Sigmoid colon (tissue), 4 donors: ENCODE measurements around the gene TMEM132D.

Source experiments
- CTCF ChIP-seq, 4 experiments: fragments of 450-650 bp in 3 of 4; fragments of 200-600 bp in 1 of 4; IDR thresholded peaks; one replicate each; pipeline ENCODE4 v1.5.1; 2016 to 2019; ENCODE audit warnings: antibody characterized with exemption in 4 of 4, mild to moderate bottlenecking in 3 of 4, moderate library complexity in 2 of 4
- EP300 ChIP-seq, 4 donors: sonication (generic); formaldehyde crosslinking; IDR thresholded peaks; one replicate each; pipeline ENCODE4 v1.6.1; 2017; ENCODE audit warnings: antibody characterized with exemption in 4 of 4
- POLR2A ChIP-seq, 2 donors: fragments of 450-650 bp; IDR thresholded peaks; one replicate each; pipeline ENCODE4 v1.6.1; 2016; ENCODE audit warnings: antibody characterized with exemption in 2 of 2, mild to moderate bottlenecking in 2 of 2, moderate library complexity in 2 of 2
- POLR2AphosphoS5 ChIP-seq, 4 donors: sonication (generic); formaldehyde crosslinking; IDR thresholded peaks; one replicate each; pipeline ENCODE4 v1.6.1; 2017; ENCODE audit warnings: antibody characterized with exemption in 4 of 4

GRCh38 chr12:129700036-129700435 is 203.8 kb downstream of the TMEM132D start:
- TF ChIP-seq CTCF (IDR thresholded peaks at IDR 0.05) (no peak), POLR2A (IDR thresholded peaks at IDR 0.05) (no peak), EP300 (IDR thresholded peaks at IDR 0.05) (no peak), POLR2AphosphoS5 (IDR thresholded peaks at IDR 0.05) (no peak)
